ENCODE data around the gene OGFR. TPM values are rescaled to one million over a fixed set of nuclear protein-coding genes. Genes with fewer than 3 reads are reported as not detected.

OGFR gene
- total RNA-seq, 1 experiment from 2014 or later: 57.4 TPM

GRCh38 chr20:62765021-62765420 is 39.6 kb upstream of the OGFR start:
- Histone ChIP-seq H4K20me1 (ENCODE audit: insufficient read depth) (no peaks in the 10 kb centered on the region), H3K27me3 (ENCODE audit: insufficient read depth, low read depth) (0 out of 2 replicates have a peak, but pooled peaks cover 5% of the 10 kb centered on the region), H3F3A (ENCODE audit: insufficient read depth, low read depth) (peaks cover 32% of the 10 kb centered on the region), H3K36me3 (ENCODE audit: low read depth) (no peaks in the 10 kb centered on the region), H3K9me2 (ENCODE audit: insufficient read depth) (no peaks in the 10 kb centered on the region), H3K4me3 (no peak overlapping the region), H3K4me1 (replicated peaks; ENCODE audit: insufficient read depth) (peaks cover 31% of the 10 kb centered on the region), H3K27ac (no peak overlapping the region), H3K9me3 (ENCODE audit: insufficient read depth, low read depth) (no peaks in the 10 kb centered on the region), H2AFZ (no peak overlapping the region), H3K79me2 (ENCODE audit: low read depth) (no peaks in the 10 kb centered on the region), H3K4me2 (no peak overlapping the region)
- no TSS peak for BruUV-seq (replicated peaks)
- ChIA-PET CTCF (no interaction called here), POLR2A (ENCODE audit: unreplicated experiment) (no interaction called here)
- no peak for TF ChIP-seq EZH2 (IDR thresholded peaks at IDR 0.05; ENCODE audit: low read depth)
- no peak; the same call in 1 of the 2 replicates for TF ChIP-seq CTCF (conservative IDR thresholded peaks at IDR 0.05)
- intact Hi-C loops (cut with micrococcal nuclease; ENCODE audit: unreplicated experiment): no loop called here
- DNase-seq: no peak

GRCh38 chr20:62765432-62766070 is 39.1 kb upstream of the OGFR start:
- TF ChIP-seq EZH2 (IDR thresholded peaks at IDR 0.05; ENCODE audit: low read depth) (no peak), CTCF (conservative IDR thresholded peaks at IDR 0.05) (no peak)
- no peaks in the 10 kb centered on the region for H3K36me3 ChIP-seq (ENCODE audit: low read depth)
- no peaks in the 10 kb centered on the region for H3K79me2 ChIP-seq (ENCODE audit: low read depth)
- H2AFZ ChIP-seq: no peak overlapping the region
- H4K20me1 ChIP-seq (ENCODE audit: insufficient read depth): no peaks in the 10 kb centered on the region
- peaks cover 32% of the 10 kb centered on the region for H3F3A ChIP-seq (ENCODE audit: insufficient read depth, low read depth)
- CTCF ChIA-PET: no interaction called here
- POLR2A ChIA-PET (ENCODE audit: unreplicated experiment): no interaction called here
- no peak overlapping the region for H3K4me2 ChIP-seq
- H3K9me2 ChIP-seq (ENCODE audit: insufficient read depth): no peaks in the 10 kb centered on the region
- H3K27ac ChIP-seq: no peak overlapping the region
- H3K4me3 ChIP-seq: no peak overlapping the region
- intact Hi-C loops (cut with micrococcal nuclease; ENCODE audit: unreplicated experiment): loop anchor here (2.0 kb wide), 1 partner anchor 25 kb away; no protein-coding TSS in a partner anchor
- BruUV-seq (replicated peaks): no TSS peak
- 0 out of 2 replicates have a peak, but pooled peaks cover 5% of the 10 kb centered on the region for H3K27me3 ChIP-seq (ENCODE audit: insufficient read depth, low read depth)
- H3K9me3 ChIP-seq (ENCODE audit: insufficient read depth, low read depth): no peaks in the 10 kb centered on the region
- peaks cover 32% of the 10 kb centered on the region for H3K4me1 ChIP-seq (replicated peaks; ENCODE audit: insufficient read depth)
- DNase-seq: no peak

- H3K27ac ChIP-seq: no peak overlapping the region
- no peaks in the 10 kb centered on the region for H3K9me2 ChIP-seq (ENCODE audit: insufficient read depth)
- ChIA-PET POLR2A (ENCODE audit: unreplicated experiment) (interaction anchor here (0.6 kb wide), 1 partner anchor 137 kb away, joined by 3 read pairs; no protein-coding TSS in a partner anchor), CTCF (interaction anchor here (0.6 kb wide), 1 partner anchor 1715 kb away, joined by 3 read pairs; no protein-coding TSS in a partner anchor)
- TF ChIP-seq EZH2 (IDR thresholded peaks at IDR 0.05; ENCODE audit: low read depth) (no peak), CTCF (conservative IDR thresholded peaks at IDR 0.05) (no peak)
- H3F3A ChIP-seq (ENCODE audit: insufficient read depth, low read depth): peaks cover 29% of the 10 kb centered on the region
- no peak for DNase-seq
- 0 out of 2 replicates have a peak, but pooled peaks cover 5% of the 10 kb centered on the region for H3K27me3 ChIP-seq (ENCODE audit: insufficient read depth, low read depth)
- BruUV-seq (replicated peaks): no TSS peak
- no peaks in the 10 kb centered on the region for H3K9me3 ChIP-seq (ENCODE audit: insufficient read depth, low read depth)
- H3K4me3 ChIP-seq: no peak overlapping the region
- H3K36me3 ChIP-seq (ENCODE audit: low read depth): no peaks in the 10 kb centered on the region
- no peaks in the 10 kb centered on the region for H3K79me2 ChIP-seq (ENCODE audit: low read depth)
- intact Hi-C loops (cut with micrococcal nuclease; ENCODE audit: unreplicated experiment): loop anchor here (2.0 kb wide), 1 partner anchor 25 kb away; no protein-coding TSS in a partner anchor
- no peak overlapping the region for H2AFZ ChIP-seq
- no peaks in the 10 kb centered on the region for H4K20me1 ChIP-seq (ENCODE audit: insufficient read depth)
- peak overlapping the region; percentile 67 for H3K4me2 ChIP-seq
- peaks cover 37% of the 10 kb centered on the region for H3K4me1 ChIP-seq (replicated peaks; ENCODE audit: insufficient read depth)
Observed at GRCh38 chr20:62766071-62766450, 38.6 kb upstream of the OGFR start.
